Hepatocyte (in vitro differentiated cells): ENCODE results near the gene CLDN12.

Experiments
- EZH2 ChIP-seq: fragments of 200-600 bp; sonication (generic); IDR thresholded peaks from 2 replicates; pipeline ENCODE4 v1.6.1; 2016; ENCODE audit warnings: antibody characterized with exemption, mild to moderate bottlenecking, borderline replicate concordance
- EZH2phosphoT487 ChIP-seq: fragments of 200-600 bp; sonication (generic); IDR thresholded peaks from one replicate; pipeline ENCODE4 v1.6.1; 2018; ENCODE audit warnings: antibody characterized with exemption, mild to moderate bottlenecking, low read depth, moderate library complexity; ENCODE audit not compliant: unreplicated experiment, severe bottlenecking
- TF ChIP-seq, protein P1 (sequence below): fragments of 200-600 bp; sonication (generic); IDR thresholded peaks from 2 replicates; pipeline ENCODE4 v1.5.1; 2016; ENCODE audit warnings: antibody characterized with exemption, mild to moderate bottlenecking; ENCODE audit not compliant: poor library complexity

DNA sequence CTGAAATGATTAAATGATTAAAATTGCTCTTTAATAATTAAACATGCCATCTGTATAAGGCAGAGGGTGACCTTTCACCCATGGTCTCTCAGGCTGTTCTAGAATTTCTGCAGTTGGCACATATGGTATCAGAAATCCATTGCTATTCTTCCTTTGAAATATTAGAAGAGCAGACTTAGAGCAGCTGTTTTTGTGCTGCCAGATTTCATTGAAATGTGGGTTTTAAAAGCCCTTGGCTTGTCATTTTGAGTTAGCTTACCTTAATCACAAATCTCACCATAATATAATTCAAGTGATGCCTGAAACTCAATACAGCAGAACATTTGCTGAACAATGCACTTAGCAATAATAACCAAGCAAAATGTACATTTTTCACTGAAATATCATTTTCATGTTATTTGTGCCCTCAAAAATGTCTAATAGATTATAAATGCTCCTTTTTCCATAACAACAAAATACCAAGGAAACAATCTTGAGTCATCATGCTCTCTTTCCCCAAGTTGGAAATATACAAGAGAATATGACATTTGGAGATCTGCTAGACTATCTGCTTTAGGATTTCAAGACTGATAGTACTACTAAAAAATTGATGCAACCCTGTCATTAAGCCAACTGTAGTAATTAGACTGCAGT, 50.1 kb downstream of the CLDN12 start:
- TF ChIP-seq, protein P1, sequence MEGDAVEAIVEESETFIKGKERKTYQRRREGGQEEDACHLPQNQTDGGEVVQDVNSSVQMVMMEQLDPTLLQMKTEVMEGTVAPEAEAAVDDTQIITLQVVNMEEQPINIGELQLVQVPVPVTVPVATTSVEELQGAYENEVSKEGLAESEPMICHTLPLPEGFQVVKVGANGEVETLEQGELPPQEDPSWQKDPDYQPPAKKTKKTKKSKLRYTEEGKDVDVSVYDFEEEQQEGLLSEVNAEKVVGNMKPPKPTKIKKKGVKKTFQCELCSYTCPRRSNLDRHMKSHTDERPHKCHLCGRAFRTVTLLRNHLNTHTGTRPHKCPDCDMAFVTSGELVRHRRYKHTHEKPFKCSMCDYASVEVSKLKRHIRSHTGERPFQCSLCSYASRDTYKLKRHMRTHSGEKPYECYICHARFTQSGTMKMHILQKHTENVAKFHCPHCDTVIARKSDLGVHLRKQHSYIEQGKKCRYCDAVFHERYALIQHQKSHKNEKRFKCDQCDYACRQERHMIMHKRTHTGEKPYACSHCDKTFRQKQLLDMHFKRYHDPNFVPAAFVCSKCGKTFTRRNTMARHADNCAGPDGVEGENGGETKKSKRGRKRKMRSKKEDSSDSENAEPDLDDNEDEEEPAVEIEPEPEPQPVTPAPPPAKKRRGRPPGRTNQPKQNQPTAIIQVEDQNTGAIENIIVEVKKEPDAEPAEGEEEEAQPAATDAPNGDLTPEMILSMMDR: no peak
- TF ChIP-seq EZH2 (no peak), EZH2phosphoT487 (no peak)
